HG02852 (cell line): Measurements from ENCODE around the gene FZD8.

Experiments used
- ATAC-seq: cut with Tn5 transposase; IDR thresholded peaks from one replicate; pipeline ENCODE4 v1.9.1; 2021; ENCODE audit warnings: mild to moderate bottlenecking, moderate library complexity; ENCODE audit not compliant: unreplicated experiment

FZD8 gene

GRCh38 chr10:35641676-35642034 lies 441 bp downstream of the FZD8 start:
- peak; percentile 26 for ATAC-seq

GRCh38 chr10:35640951-35641675 lies 983 bp downstream of the FZD8 start:
- peak; percentile 28 for ATAC-seq

- ATAC-seq = peak; percentile 36
These were observed 1.6 kb downstream of the FZD8 start for GRCh38 chr10:35640474-35640873.

GRCh38 chr10:35639728-35640401 lies 2.2 kb downstream of the FZD8 start:
- no peak for ATAC-seq

- ATAC-seq = no peak
These were observed 2.9 kb downstream of the FZD8 start for GRCh38 chr10:35639021-35639727.

- ATAC-seq = no peak
These were observed 4.0 kb downstream of the FZD8 start for GRCh38 chr10:35638101-35638500.

GRCh38 chr10:35637462-35637861 lies 4.6 kb downstream of the FZD8 start:
- no peak for ATAC-seq

- ATAC-seq = no peak
These were observed 5.1 kb downstream of the FZD8 start for GRCh38 chr10:35636956-35637355.

- peak; percentile 76 for ATAC-seq
These were observed 6.5 kb downstream of the FZD8 start for GRCh38 chr10:35635576-35635975.

- no peak for ATAC-seq
These were observed 8.8 kb downstream of the FZD8 start for GRCh38 chr10:35633006-35633980.

GRCh38 chr10:35632027-35632426 lies 10.1 kb downstream of the FZD8 start:
- ATAC-seq = no peak

GRCh38 chr10:35631404-35631803 lies 10.7 kb downstream of the FZD8 start:
- ATAC-seq = no peak

GRCh38 chr10:35626971-35627507 lies 15.1 kb downstream of the FZD8 start:
- no peak for ATAC-seq

GRCh38 chr10:35614312-35614711 lies 27.8 kb downstream of the FZD8 start:
- ATAC-seq = no peak

- ATAC-seq = no peak
These were observed 28.4 kb downstream of the FZD8 start for GRCh38 chr10:35613597-35614226.

- ATAC-seq = no peak
These were observed 29.0 kb downstream of the FZD8 start for GRCh38 chr10:35613107-35613440.

- no peak for ATAC-seq
These were observed 29.6 kb downstream of the FZD8 start for GRCh38 chr10:35612385-35613106.

GRCh38 chr10:35611750-35612149 lies 30.3 kb downstream of the FZD8 start:
- ATAC-seq = no peak

GRCh38 chr10:35608328-35608672 lies 33.8 kb downstream of the FZD8 start:
- no peak for ATAC-seq
